Measurements from ENCODE around the gene LCTL.

The LCTL gene

DNA sequence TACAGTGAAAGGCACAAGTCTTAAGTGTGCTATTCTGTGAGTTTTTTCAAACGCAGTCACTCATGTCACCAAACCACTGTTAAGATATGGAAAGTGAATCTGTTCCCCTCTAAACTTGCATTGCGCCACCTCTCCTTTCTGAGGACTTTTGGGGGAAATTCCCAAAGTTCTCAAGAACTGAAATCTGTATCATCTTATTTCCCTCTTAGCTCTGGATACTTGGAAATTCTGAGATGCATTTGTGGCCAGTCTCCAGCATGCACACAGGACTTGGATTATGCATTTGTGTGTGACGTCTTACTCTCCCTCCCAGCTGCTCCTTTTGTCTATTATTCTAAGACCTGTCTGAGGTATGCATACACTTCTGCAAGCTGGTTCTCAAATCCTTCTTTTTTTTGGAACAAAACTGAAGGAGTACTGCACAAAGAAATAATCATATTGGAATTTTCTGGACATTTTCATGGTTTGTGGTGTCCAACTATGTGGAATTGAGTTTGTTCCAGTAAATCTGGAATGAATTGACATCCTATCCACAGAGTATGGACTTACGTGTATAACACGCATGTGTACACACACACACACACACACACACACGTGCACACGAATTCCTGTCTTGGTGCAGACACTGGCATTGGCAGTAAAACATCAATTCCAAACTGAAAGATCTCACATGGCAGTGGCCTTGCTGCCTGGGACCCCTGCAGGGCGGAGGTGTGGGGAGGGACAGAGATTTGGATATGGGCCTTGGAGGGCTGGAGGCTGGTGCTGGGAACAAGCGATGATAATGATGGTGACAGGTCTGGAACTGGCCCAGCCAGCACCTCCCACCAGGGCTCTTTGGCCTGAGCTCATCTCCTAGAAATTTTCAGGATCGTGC is 8.2 kb upstream of the LCTL start:
- DNase-seq (ENCODE audit: low read depth) = no peak
- TF ChIP-seq, protein P1, sequence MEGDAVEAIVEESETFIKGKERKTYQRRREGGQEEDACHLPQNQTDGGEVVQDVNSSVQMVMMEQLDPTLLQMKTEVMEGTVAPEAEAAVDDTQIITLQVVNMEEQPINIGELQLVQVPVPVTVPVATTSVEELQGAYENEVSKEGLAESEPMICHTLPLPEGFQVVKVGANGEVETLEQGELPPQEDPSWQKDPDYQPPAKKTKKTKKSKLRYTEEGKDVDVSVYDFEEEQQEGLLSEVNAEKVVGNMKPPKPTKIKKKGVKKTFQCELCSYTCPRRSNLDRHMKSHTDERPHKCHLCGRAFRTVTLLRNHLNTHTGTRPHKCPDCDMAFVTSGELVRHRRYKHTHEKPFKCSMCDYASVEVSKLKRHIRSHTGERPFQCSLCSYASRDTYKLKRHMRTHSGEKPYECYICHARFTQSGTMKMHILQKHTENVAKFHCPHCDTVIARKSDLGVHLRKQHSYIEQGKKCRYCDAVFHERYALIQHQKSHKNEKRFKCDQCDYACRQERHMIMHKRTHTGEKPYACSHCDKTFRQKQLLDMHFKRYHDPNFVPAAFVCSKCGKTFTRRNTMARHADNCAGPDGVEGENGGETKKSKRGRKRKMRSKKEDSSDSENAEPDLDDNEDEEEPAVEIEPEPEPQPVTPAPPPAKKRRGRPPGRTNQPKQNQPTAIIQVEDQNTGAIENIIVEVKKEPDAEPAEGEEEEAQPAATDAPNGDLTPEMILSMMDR (IDR thresholded peaks at IDR 0.05; ENCODE audit: insufficient read depth, low read depth, low read length, missing control alignments) = no peak
- H3K4me3 ChIP-seq (ENCODE audit: low read depth, low read length) = no peak overlapping the region

DNA sequence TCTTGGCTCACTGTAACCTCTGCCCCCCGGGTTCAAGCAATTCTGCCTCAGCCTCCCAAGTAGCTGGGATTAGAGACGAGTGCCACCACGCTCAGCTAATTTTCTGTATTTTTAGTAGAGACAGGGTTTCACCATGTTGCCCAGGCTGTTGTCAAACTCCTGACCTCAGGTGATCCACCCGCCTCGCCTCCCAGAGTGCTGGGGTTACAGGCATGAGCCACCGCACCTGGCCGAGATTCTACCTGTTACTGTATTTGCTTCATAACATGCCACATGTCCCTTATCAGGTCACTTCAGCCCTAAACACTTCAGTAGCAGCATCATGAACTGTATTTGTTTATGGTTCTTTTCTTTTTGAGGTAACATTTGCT is 7.5 kb upstream of the LCTL start:
- TF ChIP-seq, protein P1 (IDR thresholded peaks at IDR 0.05; ENCODE audit: insufficient read depth, low read depth, low read length, missing control alignments) = no peak
- DNase-seq (ENCODE audit: low read depth) = peak; percentile 18
- H3K4me3 ChIP-seq (ENCODE audit: low read depth, low read length) = no peak overlapping the region

GRCh38 chr15:66572146-66572545 is 6.3 kb upstream of the LCTL start:
- TF ChIP-seq, protein P1 (IDR thresholded peaks at IDR 0.05; ENCODE audit: insufficient read depth, low read depth, low read length, missing control alignments) = no peak
- no peak for DNase-seq (ENCODE audit: low read depth)

GRCh38 chr15:66570842-66571478 is 5.2 kb upstream of the LCTL start:
- DNase-seq (ENCODE audit: low read depth) = peak; percentile 13
- H3K4me3 ChIP-seq (ENCODE audit: low read depth, low read length) = no peak overlapping the region
- TF ChIP-seq, protein P1 (IDR thresholded peaks at IDR 0.05; ENCODE audit: insufficient read depth, low read depth, low read length, missing control alignments) = no peak

More at GRCh38 chr15:66572146-66572545, 6.3 kb upstream of the LCTL start:
- H3K4me3 ChIP-seq (ENCODE audit: low read depth, low read length) = no peak overlapping the region

- no peak overlapping the region for H3K4me3 ChIP-seq (ENCODE audit: low read depth, low read length)
- TF ChIP-seq, protein P1 (IDR thresholded peaks at IDR 0.05; ENCODE audit: insufficient read depth, low read depth, low read length, missing control alignments) = no peak
Observed at GRCh38 chr15:66570327-66570726, 4.5 kb upstream of the LCTL start.

GRCh38 chr15:66569461-66570137 is 3.8 kb upstream of the LCTL start:
- TF ChIP-seq, protein P1 (IDR thresholded peaks at IDR 0.05; ENCODE audit: insufficient read depth, low read depth, low read length, missing control alignments) = no peak
- no peak for DNase-seq (ENCODE audit: low read depth)
- no peak overlapping the region for H3K4me3 ChIP-seq (ENCODE audit: low read depth, low read length)

More at GRCh38 chr15:66570327-66570726, 4.5 kb upstream of the LCTL start:
- DNase-seq (ENCODE audit: low read depth) = no peak
